Activated T-cell treated with anti-CD3 and anti-CD28 coated beads, Interleukin-2, amount 50 U/mL, for 48 hours (primary cell): ENCODE results near the gene TRAT1.

Experiments used
- DNase-seq, 2 experiments: peaks; one replicate each; pipeline ENCODE4 v3.0.0-alpha.2; 2020

TRAT1 gene

DNA sequence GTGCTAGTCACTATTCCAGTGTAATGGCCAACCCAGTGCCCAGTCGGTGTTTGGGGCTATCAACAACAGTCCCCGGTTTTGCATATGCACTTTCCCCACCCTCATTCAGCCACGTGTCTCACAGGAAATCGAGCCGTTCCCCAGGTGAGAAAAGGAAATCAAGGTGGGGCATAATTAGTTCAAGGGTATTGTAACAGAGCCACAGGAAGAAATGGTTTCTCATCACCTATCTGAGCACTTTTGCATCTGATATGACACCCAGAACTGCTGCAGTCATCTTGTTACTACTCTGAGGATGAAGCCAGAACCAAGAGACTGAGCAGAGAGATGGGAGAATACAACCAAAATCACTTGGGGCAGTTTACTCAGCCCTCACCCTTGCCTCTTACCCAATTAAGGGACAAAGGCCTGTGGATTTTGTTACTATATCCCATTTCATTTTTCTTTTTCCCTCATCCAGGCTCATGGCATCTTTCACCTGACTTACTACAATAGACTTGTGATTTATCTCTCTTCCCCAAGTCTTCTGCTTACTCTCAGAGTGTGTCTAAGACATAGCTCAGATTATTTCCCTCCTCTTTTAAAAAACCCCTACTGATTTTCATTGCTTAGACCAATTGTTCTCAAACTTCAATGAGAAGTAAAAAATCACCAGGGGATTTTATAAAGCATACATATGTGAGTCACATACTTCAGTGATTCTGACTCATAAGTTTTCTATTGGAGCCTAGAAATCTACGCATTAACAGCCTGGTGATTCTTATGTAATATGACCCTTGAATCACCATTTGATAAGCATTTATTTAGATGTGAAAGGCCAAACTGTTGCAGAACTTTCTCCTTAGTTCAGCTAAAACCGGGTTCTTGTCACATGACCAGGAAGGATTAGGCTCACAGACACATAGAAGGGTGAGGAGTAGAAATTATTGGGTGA, 40.5 kb downstream of the TRAT1 start:
- peak; percentile 52 for DNase-seq

DNA sequence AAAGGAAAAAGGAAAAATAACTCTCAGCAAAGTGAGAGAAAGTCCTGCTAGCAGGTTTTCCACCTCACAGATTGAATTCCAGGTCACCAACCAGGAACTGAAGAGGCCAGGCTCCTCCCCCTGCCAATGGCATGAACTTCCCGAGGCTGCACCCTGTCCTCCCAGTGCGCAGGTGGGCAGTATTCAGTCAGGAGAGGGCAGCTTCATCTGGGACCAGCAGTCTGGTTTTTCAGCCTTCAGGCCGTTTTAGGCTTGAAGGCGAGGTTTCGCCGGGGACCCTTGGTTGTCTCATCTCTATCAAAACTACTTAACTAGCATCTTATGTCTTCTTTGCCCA, 41.2 kb downstream of the TRAT1 start:
- DNase-seq: no peak

- no peak for DNase-seq
Measured at GRCh38 chr3:108877901-108878300, 55.3 kb downstream of the TRAT1 start.

DNA sequence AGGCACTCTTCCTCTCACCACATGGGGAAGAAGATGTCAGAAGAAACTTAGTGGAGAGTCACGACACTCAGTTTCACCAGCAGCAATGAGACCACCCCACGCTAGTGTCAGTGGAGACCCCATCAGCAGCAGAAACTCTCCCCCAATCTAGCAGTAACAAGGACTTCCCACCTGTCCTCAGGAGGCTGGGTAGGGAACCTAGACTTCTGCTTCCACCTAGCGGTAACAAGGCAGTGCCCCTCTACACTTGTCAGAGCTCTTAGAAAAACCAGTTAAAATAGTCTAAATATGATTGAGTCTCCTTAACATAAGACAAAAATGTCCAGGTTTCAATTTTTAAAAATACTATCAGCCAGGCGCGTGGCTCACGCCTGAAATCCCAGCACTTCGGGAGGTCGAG, 57.3 kb downstream of the TRAT1 start:
- DNase-seq: no peak

GRCh38 chr3:108882762-108883161, 60.2 kb downstream of the TRAT1 start:
- no peak for DNase-seq

DNA sequence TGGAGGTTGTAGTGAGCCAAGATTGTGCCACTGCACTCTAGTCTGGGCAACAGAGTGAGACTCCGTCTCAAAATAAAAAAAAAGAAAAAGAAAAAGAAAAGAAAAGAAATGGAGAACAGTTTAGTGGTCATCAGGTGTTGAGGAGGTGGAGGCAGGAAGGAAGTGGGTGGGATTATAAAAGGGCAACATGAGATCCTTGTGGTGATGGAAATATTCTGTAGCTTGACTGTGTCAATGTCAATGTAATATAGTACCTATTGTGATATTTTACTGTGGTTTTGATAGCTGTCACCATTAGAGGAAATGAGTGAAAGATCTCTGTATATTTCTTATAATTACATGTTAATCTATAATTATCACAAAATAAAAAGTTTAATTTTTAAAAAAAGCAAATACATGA, 60.8 kb downstream of the TRAT1 start:
- DNase-seq: no peak

DNA sequence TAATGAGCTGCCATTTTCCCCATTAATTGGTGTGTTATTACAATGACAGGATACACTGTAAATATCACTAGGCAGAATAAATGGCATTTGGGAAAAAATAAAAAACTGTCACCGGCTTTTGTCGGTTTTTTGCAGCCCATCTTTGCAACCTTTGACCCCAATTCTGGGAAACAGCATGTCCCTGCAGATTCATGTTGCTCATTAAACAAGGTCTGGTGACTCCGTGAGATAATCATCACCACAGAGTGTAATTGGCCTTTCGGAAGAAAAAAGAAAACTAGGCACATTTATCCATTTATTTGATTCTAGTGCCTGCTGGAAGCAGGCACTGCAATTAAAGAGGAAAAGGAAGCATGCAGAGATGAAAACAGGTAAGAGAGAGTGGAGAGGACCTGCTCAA, 64.5 kb downstream of the TRAT1 start:
- no peak for DNase-seq

GRCh38 chr3:108887777-108888176, 65.2 kb downstream of the TRAT1 start:
- no peak for DNase-seq

DNA sequence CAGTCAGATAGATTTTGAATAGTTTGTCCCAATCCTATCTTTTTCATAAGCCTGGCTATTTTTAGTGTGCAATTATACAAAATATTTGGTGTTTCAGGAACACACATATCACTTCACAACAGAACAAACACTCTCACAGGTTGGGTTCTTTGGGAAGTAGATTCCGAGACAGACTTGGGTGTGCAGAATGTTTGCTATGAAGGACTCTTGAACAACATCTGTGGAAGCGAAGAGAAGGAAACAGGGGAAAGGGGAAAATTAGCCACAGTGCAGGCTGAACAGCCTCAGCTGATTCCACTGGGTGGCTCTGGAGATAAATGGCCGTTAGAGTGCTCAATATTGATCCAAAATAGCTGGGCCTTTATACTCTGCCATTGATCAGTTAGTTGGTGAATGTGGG, 69.2 kb downstream of the TRAT1 start:
- DNase-seq: no peak

DNA sequence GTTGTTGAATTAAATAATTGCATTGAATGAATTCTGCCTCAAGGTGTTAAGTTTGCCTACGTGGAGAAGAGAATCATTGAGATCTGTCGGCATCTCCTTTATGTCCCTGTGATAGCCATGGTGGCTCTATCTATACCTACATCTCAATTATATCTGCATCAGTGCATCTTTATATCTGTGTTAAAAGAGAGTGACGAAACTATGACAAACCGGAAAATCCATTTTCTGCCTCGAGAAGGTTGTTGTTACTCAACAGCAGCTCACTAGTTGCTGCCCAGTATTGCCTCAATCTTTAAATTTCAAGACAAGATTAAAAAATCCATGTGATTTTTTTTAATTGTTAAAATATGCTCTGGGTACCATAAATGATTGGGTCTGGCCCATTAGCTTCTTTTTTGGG, 72.4 kb downstream of the TRAT1 start:
- DNase-seq: no peak

GRCh38 chr3:108897883-108898282, 75.3 kb downstream of the TRAT1 start:
- no peak for DNase-seq

- DNase-seq: no peak
Measured at GRCh38 chr3:108899530-108899929, 76.9 kb downstream of the TRAT1 start.
